HG03571 (cell line): ENCODE results near the gene NPAS2.

Experiments used
- ATAC-seq: cut with Tn5 transposase; IDR thresholded peaks from one replicate; pipeline ENCODE4 v1.9.1; 2021; ENCODE audit not compliant: unreplicated experiment

NPAS2 gene

GRCh38 chr2:100938031-100939026 is 118.4 kb downstream of the NPAS2 start:
- no peak for ATAC-seq

DNA sequence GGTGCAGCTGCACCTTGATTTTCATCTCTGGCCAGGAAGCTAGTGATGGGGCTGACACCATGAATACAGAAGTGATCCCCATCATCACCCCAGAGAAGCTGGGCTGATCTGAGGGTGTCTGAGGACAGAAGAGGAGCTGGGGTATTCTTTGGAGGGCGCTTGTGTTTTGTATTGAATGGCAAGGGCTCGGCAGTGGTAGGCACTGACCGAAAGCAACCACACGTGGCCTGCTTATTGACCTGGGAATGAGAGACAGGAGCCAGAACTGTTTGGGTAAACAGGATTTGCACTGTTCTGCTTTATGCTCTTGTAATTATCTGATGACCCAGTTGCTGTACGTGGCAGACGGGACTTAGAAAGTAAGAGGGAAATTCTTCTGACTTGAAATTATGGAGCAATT is 119.5 kb downstream of the NPAS2 start:
- no peak for ATAC-seq

DNA sequence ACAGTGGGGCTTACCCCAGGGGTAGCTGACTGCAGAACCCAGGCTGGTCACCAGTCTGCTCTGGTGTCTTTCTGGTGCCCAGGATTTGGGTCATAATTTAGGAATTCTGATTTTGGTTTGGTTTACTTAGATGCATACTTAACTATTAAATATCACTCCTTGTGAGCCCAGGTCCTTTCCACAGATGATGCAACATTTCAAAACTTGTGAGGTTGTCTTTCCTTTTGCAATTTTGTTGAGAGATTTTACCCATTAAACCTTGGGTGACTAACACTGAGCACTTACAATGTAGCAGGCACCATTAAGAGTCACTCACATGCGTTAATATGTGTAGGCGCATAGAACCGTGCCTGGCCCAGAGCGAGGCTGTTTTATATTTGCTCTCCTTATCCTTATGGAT is 120.3 kb downstream of the NPAS2 start:
- no peak for ATAC-seq

- ATAC-seq: no peak
Observed at GRCh38 chr2:100940766-100941645, 121.1 kb downstream of the NPAS2 start.

- no peak for ATAC-seq
Observed at GRCh38 chr2:100941646-100942240, 121.8 kb downstream of the NPAS2 start.

DNA sequence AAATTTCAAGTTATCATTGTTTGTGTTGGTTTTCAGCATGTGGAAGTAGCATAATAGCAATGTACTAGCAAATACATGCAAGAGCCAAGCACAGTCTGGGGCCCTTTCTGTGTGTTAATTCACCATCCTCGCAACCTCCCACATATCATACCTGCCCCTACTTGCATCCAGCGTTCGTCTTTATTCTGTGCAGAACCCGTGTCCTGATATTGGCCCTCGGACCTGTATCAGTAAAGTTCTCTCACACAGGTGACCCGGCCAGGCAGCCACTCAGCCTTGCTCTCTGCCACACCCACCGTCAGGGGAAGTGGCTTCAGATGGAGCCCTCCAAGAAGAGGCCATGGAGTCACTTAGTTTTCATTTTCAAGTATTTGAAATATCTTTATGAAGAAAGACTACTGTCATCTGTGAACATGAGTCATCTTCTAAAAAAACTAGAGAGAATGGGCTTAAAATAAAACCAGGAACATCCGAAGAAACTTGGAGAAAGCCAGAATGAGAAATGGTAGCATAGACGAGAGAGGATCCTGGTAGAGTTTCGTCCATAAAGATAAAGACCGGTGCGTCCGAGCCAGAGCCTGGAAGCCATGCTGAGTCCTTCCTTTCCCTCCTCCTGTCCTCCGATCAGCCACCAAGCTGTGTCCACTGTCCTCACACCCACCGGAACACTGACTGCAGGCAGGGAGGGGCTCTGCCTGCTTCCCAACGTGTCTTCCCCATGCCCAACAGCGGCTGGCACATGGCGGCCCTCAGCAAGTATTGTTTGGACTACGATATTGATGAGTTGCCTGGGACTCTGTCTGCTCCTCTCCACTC is 124.9 kb downstream of the NPAS2 start:
- no peak for ATAC-seq

DNA sequence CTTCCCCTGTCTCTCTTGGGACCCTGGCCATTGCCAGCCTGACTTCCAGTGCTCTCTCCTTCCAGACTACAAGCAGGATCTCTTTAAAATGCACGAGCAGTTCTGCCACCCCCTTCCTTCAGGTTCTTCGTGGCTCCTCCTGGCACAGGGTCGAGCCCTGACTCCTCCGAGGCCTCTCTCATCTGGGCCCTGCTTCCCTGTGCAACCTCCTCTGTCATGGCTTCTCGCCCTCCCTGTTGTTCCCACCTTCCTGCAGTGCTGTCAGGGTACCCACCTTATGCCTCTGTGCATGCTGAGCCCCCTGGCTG is 125.4 kb downstream of the NPAS2 start:
- no peak for ATAC-seq

DNA sequence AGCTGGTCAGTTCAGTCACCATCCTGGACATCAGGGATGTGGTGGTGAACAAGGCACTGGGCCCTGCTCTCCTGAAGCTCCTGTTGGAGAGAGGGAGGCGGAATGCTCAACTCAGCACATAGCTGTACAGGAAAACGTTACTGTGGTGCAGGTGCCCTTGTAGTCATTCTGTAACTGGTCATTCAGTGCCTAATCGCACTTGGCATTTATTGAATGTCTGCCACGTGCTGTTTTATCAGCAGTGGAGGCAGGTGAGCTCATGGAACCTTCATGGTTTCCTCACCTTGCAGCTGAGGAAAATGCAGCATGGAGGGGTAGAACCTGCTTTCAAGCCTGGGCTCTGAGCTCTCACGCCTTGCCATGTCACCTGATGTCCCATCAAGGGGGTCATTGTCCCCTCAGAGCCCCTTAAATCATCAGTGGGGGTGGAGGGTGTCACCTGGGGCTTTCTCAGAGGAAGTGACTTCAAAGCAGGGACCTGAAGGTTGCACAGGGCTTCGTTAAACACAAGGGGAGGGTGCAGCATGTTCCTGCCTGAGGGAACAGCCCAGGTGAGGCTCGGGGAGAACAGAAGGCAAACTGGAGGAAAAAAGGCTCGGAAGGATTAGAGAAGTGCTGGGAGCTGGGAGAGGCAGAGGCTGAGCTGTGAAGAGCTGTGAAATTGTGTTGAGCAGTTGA is 126.1 kb downstream of the NPAS2 start:
- no peak for ATAC-seq

- ATAC-seq: no peak
Observed at GRCh38 chr2:100948942-100949811, 129.2 kb downstream of the NPAS2 start.

- ATAC-seq: no peak
Observed at GRCh38 chr2:100952512-100952911, 132.6 kb downstream of the NPAS2 start.

DNA sequence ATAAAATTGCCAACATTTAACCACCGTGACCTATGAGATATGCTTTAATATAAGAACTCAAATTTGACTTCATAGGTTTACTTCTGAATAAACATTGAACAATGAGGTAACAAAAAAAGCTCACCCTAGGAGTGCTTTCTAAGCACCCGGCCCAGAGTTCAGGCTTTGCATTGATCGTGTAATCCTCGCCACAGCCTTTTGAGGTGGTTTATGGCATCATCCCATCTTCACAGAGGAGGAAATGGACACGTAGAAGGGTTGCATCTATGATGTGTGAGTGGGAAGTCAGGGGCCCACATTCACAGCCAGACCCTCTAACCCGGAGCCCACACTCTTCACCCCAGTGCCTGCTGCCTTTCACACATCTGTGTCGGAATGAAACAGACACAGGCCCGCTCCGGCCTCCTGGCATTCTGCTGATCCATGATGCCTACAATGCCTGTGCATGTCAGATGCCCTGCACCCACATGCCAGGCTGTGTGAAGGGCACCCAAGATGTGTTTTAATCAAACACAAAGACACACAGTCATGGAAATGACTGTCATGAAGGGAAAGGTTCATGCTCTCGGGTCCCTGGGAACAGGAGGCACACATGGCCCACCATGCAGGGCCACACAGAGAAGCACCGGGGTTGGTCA is 133.6 kb downstream of the NPAS2 start:
- ATAC-seq: no peak

DNA sequence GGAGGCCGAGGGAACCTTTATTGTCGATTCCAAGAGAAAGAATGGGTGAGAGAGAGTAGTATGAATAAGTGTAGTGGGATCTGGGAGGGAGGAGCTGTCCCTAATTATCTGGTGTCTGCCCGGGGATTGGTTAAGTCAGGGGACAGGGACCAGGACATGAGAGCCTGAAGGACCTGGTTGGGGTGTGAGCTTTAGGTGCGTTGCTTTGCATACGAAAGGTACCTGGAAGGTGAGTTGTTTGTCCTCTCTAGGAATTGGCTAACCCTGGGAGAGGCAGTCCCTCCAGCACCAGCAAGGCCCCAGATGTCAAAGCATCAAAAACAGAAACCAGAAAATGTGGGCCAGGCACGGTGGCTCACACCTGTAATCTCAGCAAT is 134.1 kb downstream of the NPAS2 start:
- ATAC-seq: no peak

DNA sequence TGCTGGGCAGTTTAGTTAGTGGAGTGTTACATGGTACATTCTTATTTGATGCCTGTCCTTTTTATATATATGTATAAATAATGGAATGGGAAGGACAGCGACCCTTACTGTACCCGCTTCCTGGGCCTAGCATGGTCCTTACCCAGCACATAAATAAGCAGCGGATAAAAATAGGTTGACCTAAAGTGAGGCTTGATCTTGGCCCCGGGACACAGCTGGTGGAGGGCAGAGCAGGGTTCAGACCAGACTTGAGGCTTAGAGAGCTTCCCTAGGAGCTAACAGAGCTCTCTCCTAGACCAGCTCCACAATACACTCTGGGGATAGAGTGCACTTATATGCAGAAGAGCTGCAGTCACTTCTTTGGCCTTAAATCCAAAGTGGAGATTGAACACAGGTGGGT is 135.3 kb downstream of the NPAS2 start:
- ATAC-seq: no peak

DNA sequence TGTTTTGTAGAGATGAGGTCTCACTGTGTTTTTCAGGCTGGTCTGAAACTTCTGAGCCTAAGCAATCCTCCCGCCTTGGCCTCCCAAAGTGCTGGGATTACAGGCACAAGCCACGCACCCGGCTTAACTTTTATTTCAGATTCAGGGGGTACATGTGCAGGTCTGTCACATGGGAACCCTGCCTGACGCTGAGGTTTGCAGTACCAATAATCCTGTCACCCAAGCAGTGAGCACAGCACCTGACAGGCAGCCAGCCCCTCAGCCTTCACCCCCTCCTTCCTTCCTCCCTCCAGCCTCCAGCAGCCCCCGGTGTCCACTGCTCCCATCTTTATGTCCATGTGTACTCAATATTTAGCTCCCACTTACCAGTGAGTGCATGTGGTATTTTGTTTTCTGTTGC is 136.1 kb downstream of the NPAS2 start:
- ATAC-seq: no peak

- ATAC-seq: no peak
Observed at GRCh38 chr2:100957996-100958653, 138.2 kb downstream of the NPAS2 start.

- ATAC-seq: no peak
Observed at GRCh38 chr2:100959225-100959880, 139.4 kb downstream of the NPAS2 start.

DNA sequence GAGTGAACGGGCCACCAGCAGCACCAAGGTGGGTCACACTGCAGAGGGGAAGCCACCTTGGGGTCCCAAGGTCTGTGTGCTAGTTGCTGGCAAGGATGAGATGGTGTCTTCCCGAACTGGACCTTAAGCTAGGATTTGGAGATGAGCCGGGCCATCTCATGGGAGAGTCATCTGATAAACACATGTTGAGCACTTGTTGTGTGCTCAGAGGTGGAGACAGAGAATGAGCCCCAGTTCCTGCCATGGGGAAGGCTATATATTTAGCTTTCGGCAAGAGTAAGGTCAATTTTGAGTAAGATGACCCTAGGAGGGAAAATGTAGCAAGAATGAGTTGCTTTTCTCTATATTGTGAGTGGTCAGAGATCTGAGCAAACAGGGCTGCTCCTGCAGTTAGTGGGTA is 140.7 kb downstream of the NPAS2 start:
- no peak for ATAC-seq
